Spinal cord (tissue), 10 donors: ENCODE results near the gene SHKBP1. TPM values are rescaled to one million over a fixed set of nuclear protein-coding genes. Genes with fewer than 3 reads are reported as not detected.

Experiments used
- DNase-seq, 6 donors: peaks; one replicate each; pipeline versions ENCODE4 v3.0.0 to v3.0.0-alpha.2; 2013 to 2015; ENCODE audit warnings: low spot score in 6 of 6, low read depth in 4 of 6
- H3K27ac ChIP-seq: one replicate; pipeline ENCODE4 v1.5.1; 2013; ENCODE audit warnings: low read depth, low read length, control low read depth
- H3K27me3 ChIP-seq: one replicate; pipeline ENCODE4 v1.6.1; 2013; ENCODE audit warnings: low read length; ENCODE audit not compliant: control insufficient read depth, insufficient read depth
- H3K36me3 ChIP-seq: one replicate; pipeline ENCODE4 v1.6.1; 2013; ENCODE audit warnings: low read length; ENCODE audit not compliant: control insufficient read depth, insufficient read depth
- H3K4me1 ChIP-seq: one replicate; pipeline ENCODE4 v1.6.1; 2013; ENCODE audit warnings: low read length; ENCODE audit not compliant: control insufficient read depth, insufficient read depth
- H3K4me3 ChIP-seq: one replicate; pipeline ENCODE4 v1.5.1; 2013; ENCODE audit warnings: low read depth, low read length, control low read depth
- H3K9me3 ChIP-seq: one replicate; pipeline ENCODE4 v1.6.1; 2013; ENCODE audit warnings: low read length; ENCODE audit not compliant: control insufficient read depth, insufficient read depth
- WGBS: methylation state at CpG from one replicate; pipeline ENCODE4 v1.1.5; 2013; ENCODE audit warnings: missing lambda C conversion rate; ENCODE audit not compliant: insufficient coverage; 5-methylcytosine and 5-hydroxymethylcytosine counted together
- polyA plus RNA-seq, 2 donors: library from polyadenylated mRNA; unstranded; fragments of 120-200 nt; gene quantifications; one replicate each; pipeline ENCODE4 v1.2.1, GENCODE V29; 2013; ENCODE audit not compliant: insufficient read length in 2 of 2
- total RNA-seq, 2 donors: library from RNA; depleted of rRNA in 1 of 2; stranded (reverse); fragments of 120-200 nt in 1 of 2; fragments of >200 nt in 1 of 2; gene quantifications; one replicate each; pipeline versions ENCODE4 v1.2.3 to v1.2.4, GENCODE V29; 2013 to 2014
- donor health status: healthy.

SHKBP1 gene
- total and polyA plus RNA-seq, 4 donors = 9.6 to 43.1 (median 24.4) TPM

DNA sequence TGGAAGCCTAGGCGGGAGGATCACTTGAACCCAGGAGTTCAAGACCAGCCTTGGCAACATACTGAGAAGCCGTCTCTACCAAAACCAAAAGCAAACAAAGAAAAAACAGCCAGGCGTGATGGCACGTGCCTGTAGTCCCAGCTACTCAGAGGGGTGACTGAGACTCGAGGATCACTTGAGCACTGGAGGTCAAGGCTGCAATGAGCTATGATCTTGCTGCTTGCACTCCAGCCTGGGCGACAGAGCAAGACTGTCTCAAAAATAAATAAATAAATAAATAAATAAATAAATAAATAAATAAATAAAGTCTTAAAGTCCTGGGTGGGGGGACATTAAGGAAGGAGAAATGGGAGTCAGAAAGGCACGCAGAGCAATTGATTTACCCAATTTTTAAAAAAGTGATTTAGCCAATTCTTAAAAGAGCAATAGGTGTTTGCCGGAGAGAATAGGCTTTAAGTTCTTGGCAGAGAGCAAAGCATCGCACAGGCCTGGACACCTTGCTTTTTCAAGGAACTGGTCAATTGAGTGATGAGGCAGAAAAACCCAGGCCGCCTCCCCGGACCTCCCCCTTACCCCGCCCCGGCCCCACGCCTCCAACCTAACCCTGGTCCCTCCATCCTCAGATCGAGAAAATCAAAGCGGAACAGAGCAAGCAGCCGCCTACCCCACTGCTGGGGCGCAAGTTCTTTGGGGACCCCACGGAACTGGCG lies 9.5 kb upstream of the SHKBP1 start:
- Histone ChIP-seq H3K4me3 (no peak overlapping the region), H3K27ac (no peak overlapping the region), H3K27me3 (peaks cover 28% of the 10 kb centered on the region)

DNA sequence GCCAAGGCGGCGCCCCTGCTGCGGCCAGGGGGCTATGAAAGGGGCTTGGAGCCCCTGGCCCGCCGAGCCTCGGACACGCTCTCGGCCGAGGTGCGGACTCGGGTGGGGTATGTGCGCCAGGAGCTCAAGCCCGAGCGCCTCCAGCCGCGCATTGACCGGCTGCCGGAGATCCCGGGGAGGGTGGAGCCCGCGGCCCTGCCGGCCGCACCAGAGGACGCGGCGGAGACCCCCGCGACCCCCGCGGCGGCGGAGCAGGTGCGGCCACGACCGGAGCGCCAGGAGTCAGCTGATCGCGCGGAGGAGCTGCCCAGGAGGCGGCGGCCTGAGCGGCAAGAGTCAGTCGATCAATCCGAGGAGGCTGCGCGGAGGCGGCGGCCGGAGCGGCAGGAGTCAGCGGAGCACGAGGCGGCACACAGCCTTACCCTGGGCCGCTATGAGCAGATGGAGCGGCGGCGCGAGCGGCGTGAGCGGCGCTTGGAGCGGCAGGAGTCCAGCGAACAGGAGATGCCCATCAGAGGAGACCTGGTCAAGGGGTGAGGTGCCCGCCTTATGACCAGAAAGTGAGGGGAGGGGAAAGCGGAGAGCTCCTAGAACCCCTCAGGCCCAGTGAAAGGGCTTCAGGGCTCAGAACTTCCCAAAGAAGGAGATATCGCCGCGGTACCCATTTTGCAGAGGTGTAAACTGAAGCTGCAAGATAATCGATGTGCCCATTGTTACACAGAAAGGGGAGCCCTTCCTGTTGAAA lies 8.8 kb upstream of the SHKBP1 start:
- no peak for DNase-seq
- peaks cover 18% of the 10 kb centered on the region for H3K36me3 ChIP-seq
- H3K27me3 ChIP-seq = peaks cover 28% of the 10 kb centered on the region
- H3K9me3 ChIP-seq = no peaks in the 10 kb centered on the region
- no peak overlapping the region for H3K27ac ChIP-seq
- 6% methylated on average over 70 of the region's 70 CpGs for WGBS
- H3K4me3 ChIP-seq = no peak overlapping the region
- peaks cover 13% of the 10 kb centered on the region for H3K4me1 ChIP-seq

More for the DNA sequence above, 9.5 kb upstream of the SHKBP1 start:
- H3K36me3 ChIP-seq = peaks cover 16% of the 10 kb centered on the region
- 26% methylated on average over 15 of the region's 20 CpGs for WGBS
- H3K4me1 ChIP-seq = peaks cover 13% of the 10 kb centered on the region
- DNase-seq = no peak
- no peaks in the 10 kb centered on the region for H3K9me3 ChIP-seq

DNA sequence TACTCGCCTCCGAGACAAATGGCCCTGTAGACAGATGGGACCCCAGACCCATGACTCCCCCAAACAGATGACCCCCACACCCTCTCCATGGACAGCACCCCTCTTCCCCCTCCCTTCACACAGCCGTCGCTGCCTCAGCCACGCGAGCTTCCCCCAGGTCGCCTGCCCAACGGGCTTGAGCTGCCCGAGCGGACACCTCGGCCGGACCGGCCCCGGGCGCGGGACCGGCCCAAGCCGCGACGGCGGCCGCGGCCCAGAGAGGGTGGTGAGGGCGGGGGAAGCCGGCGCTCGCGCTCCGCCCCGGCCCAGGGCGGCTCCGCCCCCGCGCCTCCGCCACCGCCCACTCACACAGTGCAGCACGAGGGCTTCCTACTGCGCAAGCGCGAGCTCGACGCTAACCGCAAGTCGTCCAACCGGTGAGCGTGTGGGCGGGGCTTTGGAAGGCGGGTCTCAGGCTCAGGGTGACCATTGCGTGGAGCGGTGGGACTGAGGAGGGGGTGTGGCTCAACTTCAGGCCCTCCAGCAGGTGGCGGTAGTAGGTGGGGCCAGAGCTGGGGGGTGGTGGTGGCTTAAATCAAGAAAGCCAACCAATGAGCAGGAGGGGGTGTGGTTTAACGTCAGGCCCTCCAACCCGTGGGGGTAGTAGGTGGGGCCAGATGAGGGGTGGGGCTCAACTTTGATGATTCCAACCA lies 6.2 kb upstream of the SHKBP1 start:
- Histone ChIP-seq H3K27me3 (peaks cover 24% of the 10 kb centered on the region), H3K4me1 (peaks cover 14% of the 10 kb centered on the region), H3K9me3 (no peaks in the 10 kb centered on the region), H3K27ac (no peak overlapping the region), H3K4me3 (peak overlapping the region; percentile 33), H3K36me3 (peaks cover 21% of the 10 kb centered on the region)
- peak; percentile 83 to 100 (median 96) for DNase-seq
- under 1% methylated on average over 53 of the region's 53 CpGs for WGBS

DNA sequence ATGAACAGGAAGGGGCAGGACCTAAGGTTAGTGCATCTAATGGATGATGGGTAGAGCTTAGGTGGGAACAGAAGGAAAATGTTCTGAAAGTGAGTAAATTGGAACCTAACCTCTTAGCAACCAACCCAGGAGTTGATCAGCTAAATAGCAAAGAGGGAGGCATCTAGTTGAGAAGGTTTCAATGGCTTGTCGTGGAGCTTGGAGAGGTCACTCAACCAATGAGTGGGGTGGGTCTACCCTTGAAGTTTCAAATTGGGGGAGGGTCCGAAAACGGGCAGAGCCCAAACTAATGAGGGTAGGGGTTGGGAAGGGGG lies 5.7 kb upstream of the SHKBP1 start:
- no peak overlapping the region for H3K27ac ChIP-seq
- no peaks in the 10 kb centered on the region for H3K9me3 ChIP-seq
- peaks cover 23% of the 10 kb centered on the region for H3K27me3 ChIP-seq
- peaks cover 21% of the 10 kb centered on the region for H3K36me3 ChIP-seq
- WGBS = 36% methylated on average over 3 of the region's 3 CpGs
- peaks cover 19% of the 10 kb centered on the region for H3K4me1 ChIP-seq
- no peak for DNase-seq
- H3K4me3 ChIP-seq = no peak overlapping the region

DNA sequence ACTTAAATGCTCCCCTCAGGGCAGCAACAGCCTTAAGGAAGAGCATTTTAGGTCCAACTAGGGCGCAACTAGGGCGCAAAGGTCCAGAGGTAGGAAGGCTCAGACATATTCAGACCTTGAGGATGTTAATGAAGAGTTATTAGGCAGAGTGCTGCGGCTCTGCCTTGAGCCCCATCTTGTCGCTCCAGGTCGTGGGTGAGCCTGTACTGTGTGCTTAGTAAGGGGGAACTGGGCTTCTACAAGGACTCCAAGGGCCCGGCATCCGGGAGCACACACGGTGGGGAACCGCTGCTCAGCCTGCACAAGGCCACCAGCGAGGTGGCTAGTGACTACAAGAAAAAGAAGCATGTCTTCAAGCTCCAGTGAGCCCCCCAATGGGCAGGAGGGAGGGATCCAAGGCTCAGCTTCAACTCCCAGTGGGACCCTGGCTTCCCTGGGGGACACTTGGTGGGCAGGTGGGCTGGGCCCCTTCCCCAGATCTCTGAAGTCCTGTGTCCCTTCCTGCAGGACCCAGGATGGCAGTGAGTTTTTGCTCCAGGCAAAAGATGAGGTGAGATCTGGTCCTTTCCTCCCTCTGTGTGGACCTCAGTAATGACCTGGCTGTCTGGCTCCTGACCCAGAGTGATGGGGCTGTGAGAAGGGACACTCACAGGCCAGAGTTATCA lies 4.7 kb upstream of the SHKBP1 start:
- no peak overlapping the region for H3K4me3 ChIP-seq
- H3K9me3 ChIP-seq = no peaks in the 10 kb centered on the region
- no peak overlapping the region for H3K27ac ChIP-seq

DNA sequence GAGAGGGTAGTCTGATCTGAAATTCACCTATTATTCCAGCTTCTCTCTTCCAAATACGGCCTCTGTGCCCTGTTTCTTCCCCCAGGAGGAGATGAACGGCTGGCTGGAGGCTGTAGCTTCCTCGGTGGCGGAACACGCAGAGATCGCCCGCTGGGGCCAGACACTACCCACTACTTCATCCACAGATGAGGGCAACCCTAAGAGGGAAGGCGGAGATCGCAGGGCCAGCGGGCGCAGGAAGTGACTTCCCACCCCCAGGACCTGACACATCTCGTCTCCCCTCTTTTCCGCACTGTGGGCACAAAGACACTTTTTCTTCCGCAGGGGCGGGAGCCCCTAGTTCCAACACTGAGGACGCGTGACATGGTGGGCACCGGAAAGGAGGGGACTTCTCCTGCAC lies 1.3 kb upstream of the SHKBP1 start:
- Histone ChIP-seq H3K4me3 (no peak overlapping the region), H3K36me3 (peaks cover 20% of the 10 kb centered on the region), H3K4me1 (peaks cover 19% of the 10 kb centered on the region), H3K27ac (no peak overlapping the region), H3K9me3 (no peaks in the 10 kb centered on the region), H3K27me3 (peaks cover 2% of the 10 kb centered on the region)
- no peak for DNase-seq
- 35% methylated on average over 10 of the region's 18 CpGs for WGBS

More for the DNA sequence above, 4.7 kb upstream of the SHKBP1 start:
- Histone ChIP-seq H3K36me3 (peaks cover 19% of the 10 kb centered on the region), H3K27me3 (peaks cover 21% of the 10 kb centered on the region), H3K4me1 (peaks cover 25% of the 10 kb centered on the region)
- WGBS = 87% methylated on average over 10 of the region's 10 CpGs
- DNase-seq = no peak

DNA sequence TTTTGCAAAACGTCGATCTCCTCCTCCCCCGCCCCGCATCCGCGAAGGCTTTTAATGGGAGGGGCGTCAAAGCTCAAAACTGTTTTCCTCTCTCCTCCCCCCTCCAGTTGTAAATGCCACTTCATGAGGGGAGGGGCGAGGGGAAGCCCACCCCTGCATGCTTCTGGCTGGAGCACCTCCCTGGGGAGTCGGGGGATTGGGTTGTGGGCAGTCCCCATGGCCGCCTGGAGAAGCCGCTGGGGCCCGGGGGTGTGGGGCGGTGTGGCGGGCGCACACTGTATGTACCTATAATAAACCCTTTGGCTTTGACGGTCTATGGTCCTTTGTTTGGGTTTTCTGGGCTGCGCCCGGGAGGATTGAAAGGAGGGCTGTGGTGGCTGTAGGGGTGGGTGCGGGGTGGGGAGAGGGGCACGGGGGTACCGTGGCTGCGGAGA lies 505 bp upstream of the SHKBP1 start:
- Histone ChIP-seq H3K27ac (no peak overlapping the region), H3K27me3 (peaks cover 2% of the 10 kb centered on the region)
- WGBS = 0% methylated on average over 6 of the region's 22 CpGs

DNA sequence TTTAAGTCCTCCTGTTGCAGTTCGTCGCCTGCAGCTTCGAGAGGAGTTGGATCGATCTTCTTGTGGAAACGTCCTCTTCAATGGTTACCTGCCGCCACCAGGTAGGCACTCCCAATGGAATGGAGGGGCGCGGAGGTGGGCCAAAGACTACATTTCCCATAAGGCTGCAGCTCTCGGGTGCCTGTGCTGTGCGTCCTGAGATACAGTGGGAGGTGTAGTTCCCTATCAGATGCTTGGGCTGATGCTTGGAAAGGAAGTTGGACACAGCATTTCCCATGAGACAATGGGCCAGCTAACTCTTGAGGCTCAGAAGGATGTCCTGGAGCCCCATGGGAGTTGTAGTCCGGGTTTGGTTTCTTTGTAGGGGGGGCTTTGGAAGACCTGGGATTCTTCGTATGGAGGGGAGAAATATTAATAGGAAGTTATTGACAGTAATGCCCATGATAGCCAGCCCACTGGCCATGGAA lies 1.8 kb downstream of the SHKBP1 start:
- WGBS = 58% methylated on average over 6 of the region's 12 CpGs
- Histone ChIP-seq H3K27ac (no peak overlapping the region), H3K4me3 (no peak overlapping the region), H3K4me1 (peaks cover 29% of the 10 kb centered on the region), H3K27me3 (peaks cover 2% of the 10 kb centered on the region), H3K36me3 (peaks cover 36% of the 10 kb centered on the region), H3K9me3 (no peaks in the 10 kb centered on the region)
- DNase-seq = peak in 2 of 6 donors; percentile 57 to 77

More for the DNA sequence above, 505 bp upstream of the SHKBP1 start:
- H3K9me3 ChIP-seq = no peaks in the 10 kb centered on the region
- H3K4me1 ChIP-seq = peaks cover 19% of the 10 kb centered on the region
- peaks cover 25% of the 10 kb centered on the region for H3K36me3 ChIP-seq
- no peak for DNase-seq
- H3K4me3 ChIP-seq = peak overlapping the region; percentile 11

DNA sequence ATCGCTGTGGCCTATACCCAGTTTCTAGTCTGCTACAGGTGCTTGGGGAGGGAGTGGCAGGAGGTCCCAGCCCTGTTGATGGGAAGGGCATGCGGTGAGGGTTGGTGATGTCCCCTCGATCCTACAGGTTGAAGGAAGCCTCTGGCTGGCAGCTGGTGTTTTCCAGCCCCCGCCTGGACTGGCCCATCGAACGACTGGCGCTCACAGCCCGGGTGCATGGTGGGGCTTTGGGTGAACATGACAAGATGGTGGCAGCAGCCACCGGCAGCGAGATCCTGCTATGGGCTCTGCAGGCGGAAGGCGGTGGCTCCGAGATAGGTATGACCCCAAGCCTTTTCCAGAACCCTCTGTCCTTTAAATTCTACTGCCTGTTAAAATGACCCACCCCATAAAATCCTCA lies 3.9 kb downstream of the SHKBP1 start:
- Histone ChIP-seq H3K36me3 (peaks cover 31% of the 10 kb centered on the region), H3K4me1 (peaks cover 31% of the 10 kb centered on the region), H3K9me3 (no peaks in the 10 kb centered on the region), H3K27me3 (peaks cover 2% of the 10 kb centered on the region), H3K27ac (no peak overlapping the region), H3K4me3 (no peak overlapping the region)
- WGBS = 98% methylated on average over 11 of the region's 13 CpGs
- DNase-seq = no peak
